Esophagus squamous epithelium (tissue), 5 donors: ENCODE results near the gene C1orf94. TPM values are rescaled to one million over a fixed set of nuclear protein-coding genes. Genes with fewer than 3 reads are reported as not detected.

ENCODE experiments used
- DNase-seq: peaks from one replicate; lab custom pipeline; 2025; lab: John Stamatoyannopoulos, UW
- H3K27ac ChIP-seq, 4 donors: fragments of 200-600 bp; sonication (generic); one replicate each; pipeline ENCODE4 v1.5.1; 2016 to 2019; ENCODE audit warnings: mild to moderate bottlenecking in 1 of 4
- H3K27me3 ChIP-seq, 4 donors: fragments of 200-600 bp; sonication (generic); 1 replicate in 3 of 4; 2 replicates in 1 of 4; pipeline versions ENCODE4 v1.5.1 to v1.6.0; 2017 to 2021; ENCODE audit warnings: antibody characterized with exemption in 1 of 4
- H3K36me3 ChIP-seq, 3 donors: fragments of 200-600 bp; sonication (generic); one replicate each; pipeline ENCODE4 v1.5.1; 2016 to 2019
- H3K4me1 ChIP-seq, 3 donors: fragments of 200-600 bp; sonication (generic); one replicate each; pipeline ENCODE4 v1.5.1; 2017 to 2019
- H3K4me3 ChIP-seq, 4 donors: fragments of 200-600 bp; sonication (generic); 1 replicate in 3 of 4; 2 replicates in 1 of 4; pipeline ENCODE4 v1.5.1; 2016 to 2019; ENCODE audit warnings: mild to moderate bottlenecking in 2 of 4, moderate library complexity in 1 of 4
- H3K9me3 ChIP-seq, 3 donors: fragments of 200-600 bp; sonication (generic); one replicate each; pipeline ENCODE4 v1.5.1; 2016 to 2019
- POLR2A ChIP-seq, 4 donors: fragments of 450-650 bp; IDR thresholded peaks; one replicate each; pipeline ENCODE4 v1.6.1; 2017; ENCODE audit warnings: antibody characterized with exemption in 4 of 4, mild to moderate bottlenecking in 4 of 4, moderate library complexity in 3 of 4
- WGBS, 2 donors: methylation state at CpG; one replicate each; pipeline ENCODE4 v1.1.5; 2018; 5-methylcytosine and 5-hydroxymethylcytosine counted together
- intact Hi-C: fragments of 100-400 bp; cut with DNase I; formaldehyde crosslinking; loops from one replicate; pipeline ENCODE4 v1.15.0; 2022
- total RNA-seq, 4 donors: library from RNA; depleted of rRNA; stranded (reverse); fragments of >200 nt; gene quantifications; one replicate each; pipeline ENCODE4 v1.1.0, GENCODE V29; 2016
- TF ChIP-seq, protein P1 (sequence below), 6 experiments: fragments of 450-650 bp in 4 of 6; fragments of 200-600 bp in 2 of 6; sonication (generic) in 2 of 6; IDR thresholded peaks; one replicate each; pipeline ENCODE4 v1.5.1; 2016 to 2019; ENCODE audit warnings: antibody characterized with exemption in 6 of 6, mild to moderate bottlenecking in 4 of 6, moderate library complexity in 4 of 6
- donor health status: DM: yes; HTN: yes; CAD: no.

Gene C1orf94
- total RNA-seq, 4 donors from 2014 or later: not detected

DNA sequence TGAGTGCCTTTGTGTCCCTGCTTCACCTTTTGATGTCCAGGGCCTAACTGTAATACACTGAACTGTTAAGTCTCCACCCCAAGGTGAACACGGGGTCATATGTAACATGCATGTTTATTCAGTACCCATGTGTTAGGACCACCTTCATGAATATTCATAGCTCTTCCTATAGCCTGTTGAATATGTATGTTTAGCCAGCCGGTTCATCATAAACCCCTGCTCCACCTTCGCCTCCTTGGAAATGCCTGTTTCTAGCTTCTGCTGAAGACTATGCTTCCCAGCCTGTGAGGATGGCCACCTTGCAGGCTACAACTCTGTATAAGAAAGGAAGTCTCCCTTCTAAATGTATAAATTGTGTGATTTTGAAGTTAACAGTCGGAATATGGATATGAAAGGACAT lies 69.3 kb downstream of the C1orf94 start:
- 49 to 79% methylated on average over 4 of the region's 4 CpGs for WGBS, 2 donors
- TF ChIP-seq POLR2A (IDR thresholded peaks at IDR 0.05): no peak
- TF ChIP-seq, protein P1, sequence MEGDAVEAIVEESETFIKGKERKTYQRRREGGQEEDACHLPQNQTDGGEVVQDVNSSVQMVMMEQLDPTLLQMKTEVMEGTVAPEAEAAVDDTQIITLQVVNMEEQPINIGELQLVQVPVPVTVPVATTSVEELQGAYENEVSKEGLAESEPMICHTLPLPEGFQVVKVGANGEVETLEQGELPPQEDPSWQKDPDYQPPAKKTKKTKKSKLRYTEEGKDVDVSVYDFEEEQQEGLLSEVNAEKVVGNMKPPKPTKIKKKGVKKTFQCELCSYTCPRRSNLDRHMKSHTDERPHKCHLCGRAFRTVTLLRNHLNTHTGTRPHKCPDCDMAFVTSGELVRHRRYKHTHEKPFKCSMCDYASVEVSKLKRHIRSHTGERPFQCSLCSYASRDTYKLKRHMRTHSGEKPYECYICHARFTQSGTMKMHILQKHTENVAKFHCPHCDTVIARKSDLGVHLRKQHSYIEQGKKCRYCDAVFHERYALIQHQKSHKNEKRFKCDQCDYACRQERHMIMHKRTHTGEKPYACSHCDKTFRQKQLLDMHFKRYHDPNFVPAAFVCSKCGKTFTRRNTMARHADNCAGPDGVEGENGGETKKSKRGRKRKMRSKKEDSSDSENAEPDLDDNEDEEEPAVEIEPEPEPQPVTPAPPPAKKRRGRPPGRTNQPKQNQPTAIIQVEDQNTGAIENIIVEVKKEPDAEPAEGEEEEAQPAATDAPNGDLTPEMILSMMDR (IDR thresholded peaks at IDR 0.05): no peak

DNA sequence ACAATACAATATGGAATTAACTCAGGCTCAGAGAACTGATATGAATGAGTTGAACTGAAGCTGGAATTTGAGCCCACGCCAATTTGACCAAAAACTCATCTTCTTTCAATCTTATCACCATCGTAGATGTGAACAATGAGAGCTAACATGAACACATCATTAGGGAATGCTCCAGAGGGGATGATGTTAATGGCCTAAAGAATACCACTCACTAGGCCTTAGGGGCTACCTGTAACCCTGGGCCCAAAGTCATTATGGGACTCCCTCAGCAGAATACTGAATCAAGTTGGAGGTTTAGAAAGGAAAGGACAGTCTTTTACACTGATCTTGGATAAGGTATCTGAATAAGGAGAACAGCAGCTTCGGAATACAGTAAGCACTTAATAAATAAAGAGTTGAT lies 73.6 kb downstream of the C1orf94 start:
- Histone ChIP-seq H3K27me3 (peaks cover 0 to 33% (median 0%) of the 10 kb centered on the region in 4 donors), H3K4me1 (no peaks in the 10 kb centered on the region), H3K36me3 (no peaks in the 10 kb centered on the region), H3K27ac (no peak overlapping the region), H3K9me3 (no peaks in the 10 kb centered on the region), H3K4me3 (no peak overlapping the region)
- WGBS, 2 donors: 42 to 60% methylated on average over 3 of the region's 3 CpGs
- no peak for TF ChIP-seq POLR2A (IDR thresholded peaks at IDR 0.05)
- TF ChIP-seq, protein P1 (IDR thresholded peaks at IDR 0.05): no peak
- no peak for DNase-seq
- intact Hi-C loops: no loop called here

More for the DNA sequence above, 69.3 kb downstream of the C1orf94 start:
- Histone ChIP-seq H3K4me3 (no peak overlapping the region), H3K9me3 (no peaks in the 10 kb centered on the region), H3K36me3 (no peaks in the 10 kb centered on the region), H3K27me3 (peaks cover 0 to 45% (median 0%) of the 10 kb centered on the region in 4 donors), H3K27ac (no peak overlapping the region), H3K4me1 (no peaks in the 10 kb centered on the region)
- intact Hi-C loops: no loop called here
- DNase-seq: no peak

DNA sequence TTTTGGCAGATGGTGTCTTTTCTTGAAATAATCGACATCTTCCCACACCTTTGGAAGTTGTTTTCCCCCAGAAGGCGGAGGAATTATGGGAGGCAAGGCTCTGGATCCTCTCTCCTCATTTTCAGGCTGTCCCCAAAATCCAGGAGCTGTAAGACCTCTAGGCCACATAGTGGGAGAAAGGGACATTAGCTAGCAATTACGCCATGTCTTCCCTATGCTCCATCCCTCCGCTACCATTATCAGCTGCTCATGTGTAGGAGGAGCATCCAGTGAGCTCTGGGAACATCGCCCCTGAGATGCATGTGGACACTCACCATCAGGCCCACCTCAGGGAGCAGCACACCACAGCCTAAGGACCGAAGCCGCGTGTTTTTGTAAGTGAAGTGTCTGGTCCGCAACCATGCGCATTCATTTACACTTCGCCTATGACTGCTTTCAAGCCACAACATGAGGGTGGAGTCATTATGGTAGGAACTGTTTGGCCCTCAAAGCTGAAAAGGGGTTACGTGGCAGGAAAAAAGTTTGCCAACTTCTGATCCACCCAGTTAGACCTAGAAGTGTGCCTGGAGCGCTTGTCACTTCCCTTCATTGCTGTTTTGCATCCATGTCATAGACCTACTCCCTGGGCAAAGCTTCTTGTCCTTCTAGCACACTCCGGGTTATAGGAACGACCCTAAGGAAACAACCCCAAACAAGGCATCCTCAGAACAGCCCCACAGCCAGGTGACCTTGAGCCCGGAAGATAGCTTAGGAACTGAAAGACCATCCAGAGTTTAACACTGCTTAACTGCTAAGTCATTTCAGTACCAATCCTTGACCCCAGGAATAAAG lies 85.5 kb downstream of the C1orf94 start:
- TF ChIP-seq, protein P1 (IDR thresholded peaks at IDR 0.05): no peak
- TF ChIP-seq POLR2A (IDR thresholded peaks at IDR 0.05): no peak
- intact Hi-C loops: no loop called here
- Histone ChIP-seq H3K4me3 (no peak overlapping the region), H3K27me3 (peaks cover 0 to 43% (median 0%) of the 10 kb centered on the region in 4 donors), H3K27ac (no peak overlapping the region), H3K4me1 (no peaks in the 10 kb centered on the region), H3K9me3 (no peaks in the 10 kb centered on the region), H3K36me3 (no peaks in the 10 kb centered on the region)
- 78 to 83% methylated on average over 12 to 13 of the region's 16 CpGs for WGBS, 2 donors
- no peak for DNase-seq

DNA sequence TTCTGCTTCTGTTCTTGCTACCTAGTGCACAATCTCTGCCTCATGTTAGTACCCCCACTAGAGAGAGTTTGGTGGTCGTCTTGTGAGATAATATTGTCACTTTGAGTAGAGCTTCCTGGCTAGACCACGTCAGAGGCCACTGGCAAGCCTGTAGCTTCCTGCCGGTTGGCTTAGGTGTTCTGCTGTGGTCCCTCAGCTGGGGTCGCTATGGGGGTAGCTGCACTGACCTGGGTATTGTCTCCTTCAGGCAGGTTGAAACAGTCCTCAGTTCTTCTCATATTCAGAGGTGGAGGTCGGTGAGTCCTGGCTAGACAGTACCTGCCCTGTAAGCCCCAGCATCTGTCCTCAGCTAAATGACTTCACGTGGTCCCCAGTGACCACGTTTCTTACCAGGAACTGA lies 86.2 kb downstream of the C1orf94 start:
- DNase-seq: no peak
- WGBS, 2 donors: 70 to 81% methylated on average over 3 to 7 of the region's 7 CpGs

DNA sequence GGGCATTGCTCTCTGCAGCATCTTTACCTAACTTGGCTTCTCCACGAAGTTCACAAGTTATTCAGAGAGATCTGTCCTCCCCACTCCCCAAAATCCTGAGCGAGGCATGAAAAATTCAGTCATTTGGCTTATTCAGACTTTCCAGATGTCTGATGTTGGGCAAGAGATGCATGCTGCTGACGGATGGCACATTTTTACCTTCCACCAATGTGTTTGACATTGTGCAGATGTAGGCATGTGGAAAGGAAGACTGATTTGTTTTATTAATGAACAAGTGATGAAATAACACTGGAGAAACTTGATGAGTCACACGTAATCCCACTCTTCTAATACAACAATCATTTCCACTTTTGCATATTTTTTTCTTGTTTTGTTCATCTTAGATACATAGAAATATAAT lies 86.7 kb downstream of the C1orf94 start:
- Histone ChIP-seq H3K36me3 (no peaks in the 10 kb centered on the region), H3K27me3 (peaks cover 0 to 54% (median 0%) of the 10 kb centered on the region in 4 donors), H3K4me1 (no peaks in the 10 kb centered on the region), H3K27ac (no peak overlapping the region), H3K4me3 (no peak overlapping the region), H3K9me3 (no peaks in the 10 kb centered on the region)
- TF ChIP-seq, protein P1 (IDR thresholded peaks at IDR 0.05): no peak
- no peak for TF ChIP-seq POLR2A (IDR thresholded peaks at IDR 0.05)
- intact Hi-C loops: no loop called here
- WGBS, 2 donors: 42 to 49% methylated on average over 4 of the region's 4 CpGs
- DNase-seq: no peak

More for the DNA sequence above, 86.2 kb downstream of the C1orf94 start:
- H3K27ac ChIP-seq: no peak overlapping the region
- no peak for TF ChIP-seq POLR2A (IDR thresholded peaks at IDR 0.05)
- TF ChIP-seq, protein P1 (IDR thresholded peaks at IDR 0.05): no peak
- intact Hi-C loops: no loop called here
- H3K27me3 ChIP-seq: peaks cover 0 to 50% (median 0%) of the 10 kb centered on the region in 4 donors
- no peaks in the 10 kb centered on the region for H3K36me3 ChIP-seq
- no peak overlapping the region for H3K4me3 ChIP-seq
- no peaks in the 10 kb centered on the region for H3K4me1 ChIP-seq
- H3K9me3 ChIP-seq: no peaks in the 10 kb centered on the region
